ENCODE measurements around the gene POLA1.

POLA1 gene

GRCh38 chrX:24876530-24877287, 183.0 kb downstream of the POLA1 start:
- in situ Hi-C loops (cut with HindIII; ENCODE audit: low sequenced_read_pairs) = no loop called here

- in situ Hi-C loops (cut with HindIII; ENCODE audit: low sequenced_read_pairs) = no loop called here
These were observed 183.6 kb downstream of the POLA1 start for GRCh38 chrX:24877288-24877664.

GRCh38 chrX:24877854-24878650, 184.3 kb downstream of the POLA1 start:
- in situ Hi-C loops (cut with HindIII; ENCODE audit: low sequenced_read_pairs) = no loop called here

GRCh38 chrX:24879679-24880078, 186.0 kb downstream of the POLA1 start:
- in situ Hi-C loops (cut with HindIII; ENCODE audit: low sequenced_read_pairs) = no loop called here

- in situ Hi-C loops (cut with HindIII; ENCODE audit: low sequenced_read_pairs) = no loop called here
These were observed 193.2 kb downstream of the POLA1 start for GRCh38 chrX:24886916-24887315.

- in situ Hi-C loops (cut with HindIII; ENCODE audit: low sequenced_read_pairs) = no loop called here
These were observed 197.0 kb downstream of the POLA1 start for GRCh38 chrX:24890677-24891076.

GRCh38 chrX:24899391-24899790, 205.7 kb downstream of the POLA1 start:
- in situ Hi-C loops (cut with HindIII; ENCODE audit: low sequenced_read_pairs) = no loop called here

GRCh38 chrX:24900234-24900633, 206.5 kb downstream of the POLA1 start:
- in situ Hi-C loops (cut with HindIII; ENCODE audit: low sequenced_read_pairs) = no loop called here

- in situ Hi-C loops (cut with HindIII; ENCODE audit: low sequenced_read_pairs) = no loop called here
These were observed 209.1 kb downstream of the POLA1 start for GRCh38 chrX:24902806-24903205.

- in situ Hi-C loops (cut with HindIII; ENCODE audit: low sequenced_read_pairs) = no loop called here
These were observed 225.0 kb downstream of the POLA1 start for GRCh38 chrX:24918715-24919114.

- in situ Hi-C loops (cut with HindIII; ENCODE audit: low sequenced_read_pairs) = no loop called here
These were observed 227.1 kb downstream of the POLA1 start for GRCh38 chrX:24920769-24921168.

GRCh38 chrX:24925430-24925829, 231.7 kb downstream of the POLA1 start:
- in situ Hi-C loops (cut with HindIII; ENCODE audit: low sequenced_read_pairs) = no loop called here

GRCh38 chrX:24927372-24927771, 233.7 kb downstream of the POLA1 start:
- in situ Hi-C loops (cut with HindIII; ENCODE audit: low sequenced_read_pairs) = no loop called here

GRCh38 chrX:24928114-24928513, 234.4 kb downstream of the POLA1 start:
- in situ Hi-C loops (cut with HindIII; ENCODE audit: low sequenced_read_pairs) = no loop called here

GRCh38 chrX:24934279-24934678, 240.6 kb downstream of the POLA1 start:
- in situ Hi-C loops (cut with HindIII; ENCODE audit: low sequenced_read_pairs) = no loop called here

- in situ Hi-C loops (cut with HindIII; ENCODE audit: low sequenced_read_pairs) = no loop called here
These were observed 251.3 kb downstream of the POLA1 start for GRCh38 chrX:24945009-24945408.

- in situ Hi-C loops (cut with HindIII; ENCODE audit: low sequenced_read_pairs) = no loop called here
These were observed 252.7 kb downstream of the POLA1 start for GRCh38 chrX:24946369-24946768.

GRCh38 chrX:24954732-24955131, 261.0 kb downstream of the POLA1 start:
- in situ Hi-C loops (cut with HindIII; ENCODE audit: low sequenced_read_pairs) = no loop called here

- in situ Hi-C loops (cut with HindIII; ENCODE audit: low sequenced_read_pairs) = no loop called here
These were observed 261.7 kb downstream of the POLA1 start for GRCh38 chrX:24955372-24955930.

GRCh38 chrX:24956828-24957227, 263.1 kb downstream of the POLA1 start:
- in situ Hi-C loops (cut with HindIII; ENCODE audit: low sequenced_read_pairs) = no loop called here

GRCh38 chrX:24961809-24962208, 268.1 kb downstream of the POLA1 start:
- in situ Hi-C loops (cut with HindIII; ENCODE audit: low sequenced_read_pairs) = no loop called here

- in situ Hi-C loops (cut with HindIII; ENCODE audit: low sequenced_read_pairs) = no loop called here
These were observed 270.1 kb downstream of the POLA1 start for GRCh38 chrX:24963823-24964222.

Measured in endothelial cell of hepatic sinusoid (primary cell).